Gastrocnemius medialis (tissue), 4 donors: Measurements from ENCODE around the gene ADAR. TPM values are rescaled to one million over a fixed set of nuclear protein-coding genes. Genes with fewer than 3 reads are reported as not detected.

Experiments
- ATAC-seq, 2 donors: fragments of 150-250 bp; one replicate each; pipeline ENCODE4 v1.9.1; 2016
- DNase-seq, 2 donors: peaks; one replicate each; pipeline ENCODE4 v3.0.0-alpha.2; 2019
- H3K27ac ChIP-seq, 4 donors: fragments of 200-600 bp; sonication (generic); 1 replicate in 1 of 4; 2 replicates in 3 of 4; pipeline ENCODE4 v1.5.1; 2016 to 2018; ENCODE audit warnings: mild to moderate bottlenecking in 2 of 4, moderate library complexity in 1 of 4
- H3K27me3 ChIP-seq, 3 donors: fragments of 200-600 bp; sonication (generic) in 2 of 3; 1 replicate in 1 of 3; 2 replicates in 2 of 3; pipeline versions ENCODE4 v1.5.1 to v1.6.0; 2016 to 2019; ENCODE audit warnings: mild to moderate bottlenecking in 1 of 3, moderate library complexity in 1 of 3
- H3K36me3 ChIP-seq, 2 donors: fragments of 200-600 bp; sonication (generic) in 1 of 2; one replicate each; pipeline ENCODE4 v1.5.1; 2017 to 2018
- H3K4me1 ChIP-seq, 2 donors: fragments of 200-600 bp; sonication (generic) in 1 of 2; one replicate each; pipeline ENCODE4 v1.5.1; 2016 to 2017; ENCODE audit warnings: mild to moderate bottlenecking in 2 of 2
- H3K4me3 ChIP-seq, 4 donors: fragments of 200-600 bp; sonication (generic) in 3 of 4; 1 replicate in 1 of 4; 2 replicates in 3 of 4; pipeline ENCODE4 v1.5.1; 2016 to 2019; ENCODE audit warnings: mild to moderate bottlenecking in 2 of 4
- H3K9me3 ChIP-seq, 3 donors: fragments of 200-600 bp; sonication (generic) in 2 of 3; 1 replicate in 1 of 3; 2 replicates in 2 of 3; pipeline ENCODE4 v1.5.1; 2016 to 2019
- CTCF ChIP-seq, 5 experiments: fragments of 450-650 bp in 3 of 5; fragments of 200-600 bp in 2 of 5; sonication (generic) in 2 of 5; IDR thresholded peaks in 4 of 5; conservative IDR thresholded peaks in 1 of 5; 1 replicate in 4 of 5; 2 replicates in 1 of 5; pipeline ENCODE4 v1.5.1; 2016 to 2019; ENCODE audit warnings: antibody characterized with exemption in 5 of 5, mild to moderate bottlenecking in 3 of 5, moderate library complexity in 3 of 5
- POLR2A ChIP-seq, 2 donors: fragments of 450-650 bp; IDR thresholded peaks; one replicate each; pipeline ENCODE4 v1.6.1; 2017; ENCODE audit warnings: antibody characterized with exemption in 2 of 2, mild to moderate bottlenecking in 2 of 2, moderate library complexity in 2 of 2
- in situ Hi-C, 4 donors: fragments of 200-750 bp; cut with MboI; loops; one replicate each; pipeline versions ENCODE4 v1.15.0 to v1.8.0; 2017; ENCODE audit warnings: low sequenced_read_pairs in 4 of 4
- intact Hi-C: fragments of 100-400 bp; cut with DNase I; formaldehyde crosslinking; loops from one replicate; pipeline ENCODE4 v1.15.1; 2023; ENCODE audit warnings: low total_unique reads
- total RNA-seq, 4 donors: library from RNA; depleted of rRNA; stranded (reverse); fragments of >200 nt; gene quantifications; one replicate each; pipeline versions ENCODE4 v1.1.0 to v1.2.3, GENCODE V29; 2016

ADAR gene
- total RNA-seq, 4 donors from 2014 or later, result 16.4 to 38.4 (median 19.0) TPM

GRCh38 chr1:154571244-154571963, 36.6 kb downstream of the ADAR start:
- intact Hi-C loops (no loop called here), in situ Hi-C loops (loop anchor here in 2 of 4 donors (10.0 to 25.0 kb wide), 2 partner anchors 191 to 313 kb away; no protein-coding TSS in a partner anchor)
- ATAC-seq (no peak), DNase-seq (no peak)
- Histone ChIP-seq H3K36me3 (no peaks in the 10 kb centered on the region), H3K4me1 (peaks cover 4% of the 10 kb centered on the region in 2 donors), H3K27ac (no peak overlapping the region), H3K9me3 (no peaks in the 10 kb centered on the region), H3K27me3 (no peaks in the 10 kb centered on the region), H3K4me3 (no peak overlapping the region)
- TF ChIP-seq POLR2A (IDR thresholded peaks at IDR 0.05) (no peak), CTCF (IDR thresholded peaks at IDR 0.05 in 4 of 5, conservative IDR thresholded peaks at IDR 0.05 in 1 of 5) (no peak)

GRCh38 chr1:154568157-154568815, 39.7 kb downstream of the ADAR start:
- intact Hi-C loops, result loop anchor here (10.0 kb wide), 1 partner anchor 177 kb away; no protein-coding TSS in a partner anchor
- DNase-seq (no peak), ATAC-seq (peak in 1 of 2 donors; percentile 12)
- Histone ChIP-seq H3K36me3 (no peaks in the 10 kb centered on the region), H3K4me1 (peaks cover 4% of the 10 kb centered on the region in 2 donors), H3K4me3 (peak overlapping the region in 1 of 4 donors; percentile 6), H3K27me3 (no peaks in the 10 kb centered on the region), H3K27ac (no peak overlapping the region), H3K9me3 (no peaks in the 10 kb centered on the region)
- TF ChIP-seq CTCF (IDR thresholded peaks at IDR 0.05 in 4 of 5, conservative IDR thresholded peaks at IDR 0.05 in 1 of 5), result no peak
- no peak for TF ChIP-seq POLR2A (IDR thresholded peaks at IDR 0.05)
- in situ Hi-C loops, result loop anchor here in 2 of 4 donors (10.0 to 25.0 kb wide), 2 partner anchors 194 to 317 kb away; no protein-coding TSS in a partner anchor

GRCh38 chr1:154567386-154568156, 40.4 kb downstream of the ADAR start, which contains the start of gene CHRNB2:
Gene CHRNB2, plus strand, starts transcription at chr1:154567778. Its CDS starts 267 bp downstream, at chr1:154568045.
- Histone ChIP-seq H3K36me3 (no peaks in the 10 kb centered on the region), H3K9me3 (no peaks in the 10 kb centered on the region), H3K4me3 (peak within 1 kb of the TSS in 1 of 4 donors; percentile 6), H3K27ac (no peak within 1 kb of the TSS), H3K4me1 (peaks cover 4% of the 10 kb centered on the region in 2 donors), H3K27me3 (no peaks in the 10 kb centered on the region)
- intact Hi-C loops, result loop anchor here (10.0 kb wide), 1 partner anchor 177 kb away; no protein-coding TSS in a partner anchor
- in situ Hi-C loops, result loop anchor here in 2 of 4 donors (10.0 to 25.0 kb wide), 2 partner anchors 195 to 317 kb away; no protein-coding TSS in a partner anchor
- TF ChIP-seq POLR2A (IDR thresholded peaks at IDR 0.05) (no peak), CTCF (IDR thresholded peaks at IDR 0.05 in 4 of 5, conservative IDR thresholded peaks at IDR 0.05 in 1 of 5) (peak in 1 of 5 experiments; percentile 14)
- peak; percentile 69 to 85 for ATAC-seq
- peak in 1 of 2 donors; percentile 28 for DNase-seq

- no peak for TF ChIP-seq POLR2A (IDR thresholded peaks at IDR 0.05)
- ATAC-seq, result no peak
- H3K27me3 ChIP-seq, result no peaks in the 10 kb centered on the region
- intact Hi-C loops, result loop anchor here (10.0 kb wide), 1 partner anchor 179 kb away; no protein-coding TSS in a partner anchor
- no peak overlapping the region for H3K27ac ChIP-seq
- in situ Hi-C loops, result loop anchor here in 2 of 4 donors (10.0 to 25.0 kb wide), 2 partner anchors 196 to 319 kb away; no protein-coding TSS in a partner anchor
- H3K9me3 ChIP-seq, result no peaks in the 10 kb centered on the region
- no peaks in the 10 kb centered on the region for H3K36me3 ChIP-seq
- no peak overlapping the region for H3K4me3 ChIP-seq
- peaks cover 4% of the 10 kb centered on the region in 2 donors for H3K4me1 ChIP-seq
- DNase-seq, result no peak
Observed at GRCh38 chr1:154565876-154566275, 42.1 kb downstream of the ADAR start.
